ENCODE data around the gene CCDC91.
"Not testable (repeated sequence)": the region's sequence is repeated elsewhere in the genome, so short reads cannot be mapped to it uniquely, and the experiment has no call there.

CCDC91 gene

DNA sequence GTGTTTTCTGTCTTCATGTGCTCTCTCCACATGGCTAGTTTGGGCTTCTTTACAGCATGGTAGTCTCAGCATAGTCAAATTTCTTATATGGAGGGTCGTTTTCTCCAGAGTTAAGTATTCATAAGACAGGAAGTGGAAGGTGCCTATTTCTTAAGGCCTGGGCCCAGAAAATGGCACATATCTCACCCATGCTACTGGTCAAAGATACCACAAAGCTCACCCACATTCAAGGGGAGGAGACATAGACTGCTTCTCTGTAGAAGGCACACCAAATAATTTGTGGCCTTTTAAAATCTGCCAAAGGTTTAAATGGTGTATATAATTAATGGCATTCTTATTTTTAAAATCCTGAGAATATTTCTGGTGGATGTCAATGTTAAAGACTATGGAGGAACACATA lies 44.8 kb downstream of the CCDC91 start:
- no peak for DNase-seq

DNA sequence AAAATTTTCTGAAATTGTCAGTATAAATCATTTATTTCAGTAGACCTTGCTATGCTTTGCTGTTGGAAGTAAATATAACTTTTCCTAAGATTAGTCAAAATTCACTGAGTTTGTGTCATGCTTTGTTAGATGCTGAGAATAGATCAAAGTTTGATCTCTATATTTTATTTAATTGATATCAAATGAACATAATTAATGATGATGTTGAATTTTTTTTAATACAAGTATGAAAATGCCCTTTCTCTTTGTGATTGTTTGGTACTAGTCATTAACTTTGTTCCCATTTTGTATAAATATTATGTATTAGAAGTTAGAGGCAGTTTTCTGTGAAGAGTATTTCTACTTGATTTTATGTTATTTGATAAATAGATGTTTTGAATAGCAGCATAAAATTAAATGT lies 45.7 kb downstream of the CCDC91 start:
- no peak for DNase-seq

DNA sequence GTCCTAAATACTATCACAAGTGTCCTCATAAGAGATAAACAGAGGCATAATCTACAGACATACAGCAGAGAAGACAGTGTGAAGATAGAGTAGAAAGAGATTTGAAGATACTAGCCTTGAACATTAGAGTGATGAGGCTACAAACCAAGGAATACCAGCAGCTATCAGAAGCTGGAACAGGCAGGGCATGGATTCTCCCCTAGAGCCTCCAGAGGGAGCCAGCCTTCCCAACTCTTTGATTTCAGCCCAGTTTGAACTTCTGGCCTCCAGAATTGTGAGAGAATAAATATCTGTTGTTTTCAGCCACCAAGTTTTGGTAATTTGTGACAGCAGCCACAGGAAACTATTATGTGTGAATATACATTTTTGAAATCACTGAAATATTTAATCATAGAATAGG lies 47.2 kb downstream of the CCDC91 start:
- no peak for DNase-seq

DNA sequence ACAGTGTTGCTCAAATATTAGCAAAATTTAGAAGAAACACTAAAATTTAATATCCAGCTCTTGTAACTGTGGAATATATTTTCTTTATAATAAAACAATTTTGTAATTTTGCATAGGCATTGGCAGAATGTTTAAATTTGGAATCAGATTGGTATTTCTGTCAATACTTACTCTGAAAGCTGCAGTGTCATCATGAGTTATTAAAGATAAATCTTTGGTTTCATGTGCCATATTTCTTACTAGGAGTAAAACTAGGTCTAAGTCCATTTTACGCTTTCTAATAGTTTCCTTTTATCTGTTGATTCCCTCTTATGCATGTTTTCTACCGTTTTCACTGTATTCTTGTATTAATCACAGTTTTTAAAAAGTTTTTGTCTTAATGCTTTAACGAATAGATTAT lies 49.7 kb downstream of the CCDC91 start:
- DNase-seq, result no peak

DNA sequence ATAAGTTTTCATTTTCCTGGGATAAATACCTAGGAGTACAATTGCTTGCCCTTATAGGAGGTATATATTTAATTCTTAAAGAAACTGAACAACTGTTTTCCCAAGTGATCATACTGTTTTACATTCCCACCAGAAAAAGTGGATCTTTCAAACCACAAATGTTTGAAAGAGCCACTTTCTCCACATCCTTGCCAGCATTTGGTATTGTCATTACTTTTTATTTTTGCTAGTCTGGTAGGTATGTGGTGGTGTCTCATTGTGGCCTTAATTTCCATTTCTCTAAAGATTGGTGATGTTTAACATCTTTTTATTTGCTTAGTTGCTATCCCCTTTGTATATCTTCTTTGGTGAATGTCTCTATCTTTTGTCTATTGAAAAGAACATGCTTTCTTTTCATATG lies 50.6 kb downstream of the CCDC91 start:
- no peak for DNase-seq

DNA sequence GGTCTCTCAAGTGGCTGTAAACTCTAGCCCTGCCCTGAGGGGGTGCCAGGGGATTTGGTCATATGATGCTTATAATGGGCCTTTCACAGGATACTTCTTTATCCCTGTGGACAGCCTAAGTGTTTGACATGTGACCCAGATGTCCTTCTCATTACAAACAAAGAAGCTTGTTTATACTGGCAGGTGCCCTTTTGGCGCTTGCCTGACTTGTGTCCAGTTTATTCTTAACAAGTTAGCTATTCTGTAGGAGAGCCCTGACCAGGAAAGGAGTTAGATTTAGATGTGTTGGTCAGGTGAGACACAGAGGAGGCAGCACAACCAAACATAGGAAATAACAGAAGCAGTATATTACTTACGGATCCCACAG lies 51.9 kb downstream of the CCDC91 start:
- no peak for DNase-seq

DNA sequence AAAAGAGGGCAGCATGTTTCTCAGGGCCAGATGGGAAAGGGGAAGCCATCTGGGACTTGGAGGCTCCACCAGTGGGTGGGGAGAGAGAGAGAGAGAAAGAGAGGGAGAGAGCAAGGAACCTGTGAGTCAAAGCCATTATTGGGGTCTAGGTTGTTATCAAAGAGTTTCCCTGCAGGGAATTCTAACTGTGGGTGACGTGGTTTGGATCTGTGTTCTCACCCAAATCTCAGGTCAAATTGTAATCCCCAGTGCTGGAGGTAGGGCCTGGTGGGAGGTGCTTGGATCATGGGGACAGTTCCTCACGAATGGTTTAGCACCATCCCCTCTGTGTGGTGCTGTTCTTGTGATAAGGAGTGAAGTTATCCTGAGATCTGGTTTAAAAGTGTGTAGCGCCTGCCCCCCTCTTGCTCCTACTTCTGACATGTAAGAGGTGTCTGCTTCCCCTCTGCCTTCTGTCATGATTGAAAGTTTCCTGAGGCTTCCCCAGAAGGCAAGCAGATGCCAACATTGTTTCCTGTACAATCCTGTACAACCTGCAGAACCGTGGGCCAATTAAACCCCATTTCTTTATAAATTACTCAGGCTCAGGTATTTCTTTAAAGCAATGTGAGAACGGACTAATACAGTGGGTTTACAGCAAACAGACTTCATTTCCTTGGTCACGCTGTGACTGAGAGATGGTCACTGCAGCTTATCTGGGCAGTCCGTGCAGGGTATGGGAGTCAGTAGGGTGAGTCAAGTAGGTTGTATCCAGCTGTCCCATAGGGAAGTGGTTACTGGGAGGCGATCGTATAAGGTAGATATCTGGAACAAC lies 52.4 kb downstream of the CCDC91 start:
- no peak for DNase-seq

DNA sequence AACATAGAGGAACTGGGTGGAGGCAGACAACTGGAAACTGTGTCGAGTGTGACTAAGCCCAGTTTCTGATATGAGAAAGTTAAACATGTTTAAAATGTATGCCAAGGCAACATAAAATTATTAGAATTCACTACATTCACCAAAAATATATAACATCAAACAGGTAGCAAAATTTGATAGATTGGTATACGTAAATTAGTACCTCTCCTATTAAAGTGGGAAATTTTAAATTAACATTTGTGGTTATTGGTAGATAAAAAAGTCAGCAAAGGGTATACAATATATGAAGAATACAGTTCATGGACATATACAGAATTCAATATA lies 53.0 kb downstream of the CCDC91 start:
- DNase-seq, result no peak

DNA sequence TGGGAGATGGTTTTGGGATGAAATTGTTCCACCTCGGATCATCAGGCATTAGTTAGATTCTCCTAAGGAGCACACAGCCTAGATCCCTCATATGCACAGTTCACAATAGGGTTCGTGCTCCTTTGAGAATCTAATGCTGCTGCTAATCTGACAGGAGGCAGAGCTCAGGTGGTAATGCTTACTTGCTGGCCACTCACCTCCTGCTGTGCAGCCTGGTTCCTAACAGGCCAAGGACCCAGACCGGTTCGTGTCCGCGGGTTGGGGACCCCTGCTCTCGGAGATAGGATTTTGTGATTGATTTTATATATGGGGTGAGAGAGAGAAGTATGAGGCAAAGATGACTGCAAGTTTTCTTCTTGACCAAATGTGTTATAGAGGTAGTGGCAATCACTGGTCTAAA lies 57.5 kb downstream of the CCDC91 start:
- DNase-seq, result no peak

DNA sequence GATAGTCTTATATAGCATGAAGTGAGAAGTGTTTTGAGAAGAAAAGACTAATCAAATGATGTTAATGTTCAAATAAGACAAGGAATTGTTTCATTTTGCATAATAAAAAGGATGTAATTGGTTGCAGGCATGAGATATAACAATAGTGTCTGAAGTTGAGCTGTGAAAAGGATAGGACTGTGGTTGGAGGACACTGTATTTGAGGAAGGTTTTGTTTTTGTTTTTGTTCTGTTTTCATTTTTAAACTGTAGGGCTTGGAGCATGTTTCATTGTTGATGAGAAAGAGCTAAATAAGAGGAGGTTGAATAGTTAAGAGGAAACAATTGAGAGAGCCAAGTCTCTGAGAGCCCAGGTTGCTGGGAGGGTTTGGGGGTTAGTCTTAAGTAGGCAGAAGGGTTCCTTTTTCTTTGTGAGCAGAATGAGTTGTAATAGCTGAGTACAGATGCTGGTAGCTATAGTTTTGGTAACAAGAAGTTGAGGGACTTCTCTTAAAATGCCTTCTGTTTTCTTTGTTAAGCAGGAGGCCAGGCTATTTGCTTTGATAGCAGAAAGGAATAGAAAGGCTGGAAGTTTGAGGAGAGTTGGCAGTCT lies 58.4 kb downstream of the CCDC91 start:
- no peak for DNase-seq

DNA sequence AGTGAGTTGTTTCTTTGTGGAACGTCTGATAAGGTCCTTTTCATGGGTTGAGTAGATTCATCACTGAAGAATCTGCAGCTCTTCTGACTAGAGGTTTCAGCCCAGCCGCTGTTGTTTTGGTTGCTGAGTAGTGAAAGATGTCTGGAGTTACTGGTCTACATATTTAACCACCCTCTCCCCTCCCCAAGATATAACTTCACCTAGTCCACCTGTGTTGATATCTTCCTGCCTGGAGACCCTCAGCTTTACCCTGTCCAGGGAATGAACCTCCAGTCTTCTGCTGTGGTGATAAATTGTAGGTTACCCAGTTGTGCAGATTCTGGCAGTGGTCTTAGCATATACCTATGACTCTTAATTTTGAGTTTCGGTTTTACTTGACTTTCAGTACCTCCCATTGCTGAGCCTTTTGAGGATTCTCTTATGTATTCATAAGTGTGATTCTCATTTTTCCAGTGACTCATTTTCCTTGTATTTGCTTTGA lies 62.9 kb downstream of the CCDC91 start:
- DNase-seq, result peak; percentile 14 to 37

DNA sequence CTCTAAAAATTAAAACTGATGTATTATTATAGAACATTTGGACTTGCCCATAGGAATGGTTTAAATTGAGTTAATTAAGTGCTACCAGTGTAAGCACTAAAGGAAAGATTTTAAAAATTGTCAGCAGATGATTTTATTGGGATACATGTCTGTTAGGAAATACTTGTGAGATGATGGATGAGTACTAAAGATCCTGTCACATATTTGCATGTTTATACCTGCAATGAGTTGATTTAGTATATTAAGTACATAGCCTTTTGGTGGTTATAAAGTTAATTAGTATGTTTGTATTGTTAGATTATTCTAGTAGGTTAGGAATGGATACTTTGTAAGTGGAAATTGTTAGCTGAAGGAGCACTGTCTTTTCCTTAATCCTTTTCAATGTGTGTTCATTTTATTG lies 67.2 kb downstream of the CCDC91 start:
- no peak for DNase-seq

DNA sequence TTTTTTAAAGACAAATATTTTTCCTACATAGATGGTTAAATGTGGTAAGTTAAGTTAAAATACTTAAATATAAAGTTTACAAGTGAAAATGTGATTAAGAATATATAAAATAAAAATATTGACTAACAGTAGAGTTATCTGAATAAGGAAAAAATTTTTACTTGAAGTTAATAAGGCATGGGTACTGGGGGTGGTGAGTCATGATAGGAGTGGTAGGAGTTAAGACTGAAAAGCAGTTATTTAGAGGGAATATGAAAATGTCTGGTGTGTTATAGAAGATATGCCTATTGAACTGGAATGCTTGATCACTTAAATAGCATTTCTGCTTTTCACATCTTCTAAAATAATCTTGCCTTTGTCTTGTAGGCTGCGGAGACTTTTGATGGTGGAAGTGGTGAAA lies 68.7 kb downstream of the CCDC91 start:
- no peak for DNase-seq

DNA sequence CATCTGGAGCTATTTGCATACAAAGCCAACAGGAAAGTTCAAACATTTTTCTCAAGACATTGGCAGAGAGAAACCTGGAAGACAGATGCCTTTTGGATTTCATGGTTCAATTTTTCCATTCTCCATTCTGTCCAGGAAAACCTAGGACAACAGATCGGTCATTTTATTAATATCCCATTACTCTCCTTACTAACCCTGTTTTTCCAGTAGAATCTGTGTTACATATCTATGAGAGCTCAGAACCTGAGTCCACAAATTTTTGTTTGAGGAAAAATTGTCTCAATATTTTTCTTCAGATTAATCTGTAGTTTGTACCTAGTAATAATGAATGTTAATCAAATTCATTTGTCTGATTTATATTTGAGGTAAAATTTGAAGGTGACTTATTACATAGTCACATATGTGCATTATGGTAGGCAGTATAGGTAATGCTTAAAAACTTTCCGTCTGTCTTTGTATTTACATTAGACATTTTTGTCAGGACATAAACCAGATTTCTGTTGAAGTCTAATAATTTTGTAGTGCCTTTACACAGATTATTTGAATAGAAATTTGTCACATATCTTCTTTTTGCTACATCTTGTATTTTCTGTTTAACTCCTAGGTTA lies 75.3 kb downstream of the CCDC91 start:
- no peak for DNase-seq

DNA sequence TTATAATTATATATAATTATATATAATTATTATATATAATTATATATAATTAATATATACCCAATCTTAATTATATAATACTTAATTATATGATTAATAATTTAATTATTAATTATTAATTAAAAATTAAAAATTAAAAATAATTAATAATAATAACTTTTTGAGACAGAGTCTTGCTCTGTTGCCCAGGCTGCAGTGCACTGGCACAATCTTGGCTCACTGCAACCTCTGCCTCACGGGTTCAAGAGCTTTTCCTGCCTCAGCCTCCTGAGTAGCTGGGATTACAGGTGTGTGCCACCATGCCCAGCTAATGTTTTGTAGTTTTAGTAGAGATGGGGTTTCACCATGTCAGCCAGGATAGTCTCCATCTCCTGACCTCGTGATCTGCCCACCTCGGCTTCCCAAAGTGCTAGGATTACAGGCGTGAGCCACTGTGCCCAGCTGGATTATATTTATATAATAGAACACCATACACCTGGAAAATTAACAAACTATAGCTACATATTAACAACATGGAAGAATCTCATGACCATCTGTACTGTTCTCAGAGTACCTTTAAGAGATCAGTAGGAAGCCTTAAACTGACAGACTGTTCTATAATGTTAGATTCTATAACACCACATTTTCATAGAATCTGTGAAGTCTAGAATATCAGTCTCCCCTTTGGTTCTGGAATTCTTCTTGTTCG lies 77.8 kb downstream of the CCDC91 start:
- DNase-seq, result not testable (repeated sequence)

DNA sequence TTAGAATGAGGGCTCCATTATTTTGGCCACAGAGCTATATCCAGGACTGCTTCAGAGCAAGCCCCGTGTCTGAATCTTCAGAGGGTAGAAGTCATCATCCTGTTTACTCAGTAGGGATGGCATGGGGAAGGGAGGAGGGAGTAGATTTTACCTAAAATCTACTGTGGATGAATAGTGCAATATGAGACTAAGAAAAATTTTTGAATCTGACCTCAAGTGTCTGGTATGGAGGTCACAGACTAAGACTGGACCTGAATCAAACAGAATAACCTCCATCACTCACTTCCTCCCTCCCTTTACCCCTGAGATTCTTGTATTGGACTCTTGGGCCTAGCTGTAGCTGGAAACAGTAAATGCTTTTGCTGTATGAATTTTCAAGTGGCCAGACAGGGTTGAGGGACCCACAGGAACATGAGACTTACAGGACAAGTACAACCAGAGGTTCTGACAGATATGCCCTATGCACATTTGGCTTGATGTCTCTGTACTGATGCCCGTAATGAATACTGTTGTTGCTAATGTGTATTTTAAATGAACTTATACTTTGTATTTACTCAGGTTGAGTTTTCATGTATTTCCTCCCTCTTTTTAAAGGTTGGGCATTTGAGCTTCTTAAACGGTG lies 78.5 kb downstream of the CCDC91 start:
- DNase-seq, result no peak

DNA sequence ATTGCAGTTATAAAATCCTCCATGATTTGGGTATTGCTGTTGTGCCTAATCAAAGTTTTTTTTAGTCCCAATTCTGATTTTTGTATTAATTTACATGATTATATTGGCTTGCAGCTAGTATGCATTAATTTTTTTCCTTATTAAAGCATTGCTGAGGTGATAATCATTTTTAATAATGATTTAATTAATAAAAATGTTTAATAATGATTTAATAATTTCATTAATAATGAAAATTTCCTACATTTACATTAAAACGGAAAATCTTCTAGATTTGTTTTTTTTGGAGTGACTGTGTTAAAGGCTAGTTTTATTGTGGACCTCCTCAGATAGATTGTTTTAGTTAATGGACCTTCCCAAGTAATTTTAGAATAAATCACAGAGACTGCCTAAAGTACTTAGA lies 79.6 kb downstream of the CCDC91 start:
- DNase-seq, result no peak

DNA sequence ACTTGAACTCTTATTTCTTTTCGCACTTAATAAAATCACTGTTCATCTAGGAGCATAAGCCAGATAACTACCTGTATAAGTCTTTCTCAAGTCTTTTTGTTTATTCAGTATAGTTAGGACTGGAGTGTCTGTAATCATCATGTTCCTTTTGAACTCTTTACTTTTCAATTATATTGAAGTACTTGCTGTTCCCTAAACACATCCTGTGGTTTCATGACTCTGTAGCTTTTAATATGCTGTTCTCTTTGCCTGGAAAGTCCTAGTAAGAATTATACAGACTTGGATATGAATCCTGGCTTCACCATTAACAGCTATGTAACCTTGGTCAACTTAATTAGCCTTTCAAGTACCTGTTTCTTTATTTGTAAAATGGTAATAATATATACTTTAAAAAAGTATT lies 88.2 kb downstream of the CCDC91 start:
- no peak for DNase-seq

DNA sequence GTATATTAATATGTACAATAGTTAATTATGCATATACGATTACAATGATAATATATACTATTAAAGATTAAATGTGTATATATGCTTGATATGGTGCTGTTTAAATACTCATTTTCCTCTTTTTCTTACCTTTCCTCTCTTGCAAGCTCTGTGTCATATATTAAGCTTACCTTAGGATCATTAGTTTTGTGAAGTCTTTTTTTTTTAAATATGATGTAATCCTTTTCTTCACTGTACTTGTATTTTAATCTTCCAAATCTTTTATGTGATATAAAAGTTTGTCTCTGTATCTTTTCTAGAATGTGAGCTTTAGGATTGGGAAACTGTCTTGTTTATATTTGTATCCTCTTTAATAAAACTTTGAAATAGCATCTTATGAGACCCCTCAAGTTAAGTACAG lies 88.7 kb downstream of the CCDC91 start:
- no peak for DNase-seq

DNA sequence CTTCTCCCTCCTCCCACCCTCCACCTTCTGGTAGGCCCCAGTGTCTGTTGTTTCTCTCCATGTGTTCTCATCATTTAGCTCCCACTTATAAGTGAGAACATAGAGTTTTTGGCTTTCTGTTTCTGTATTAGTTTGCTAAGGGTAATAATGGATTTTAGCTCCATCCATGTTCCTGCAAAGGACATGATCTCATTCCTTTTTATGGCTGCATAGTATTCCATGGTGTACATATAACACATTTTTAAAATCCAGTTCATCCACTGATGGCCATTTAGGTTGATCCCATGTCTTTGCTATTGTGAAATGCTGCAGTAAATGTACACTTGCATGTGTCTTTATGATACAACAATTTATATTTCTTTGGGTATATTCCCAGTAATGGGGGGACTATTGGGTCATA lies 96.1 kb downstream of the CCDC91 start:
- DNase-seq, result no peak

DNA sequence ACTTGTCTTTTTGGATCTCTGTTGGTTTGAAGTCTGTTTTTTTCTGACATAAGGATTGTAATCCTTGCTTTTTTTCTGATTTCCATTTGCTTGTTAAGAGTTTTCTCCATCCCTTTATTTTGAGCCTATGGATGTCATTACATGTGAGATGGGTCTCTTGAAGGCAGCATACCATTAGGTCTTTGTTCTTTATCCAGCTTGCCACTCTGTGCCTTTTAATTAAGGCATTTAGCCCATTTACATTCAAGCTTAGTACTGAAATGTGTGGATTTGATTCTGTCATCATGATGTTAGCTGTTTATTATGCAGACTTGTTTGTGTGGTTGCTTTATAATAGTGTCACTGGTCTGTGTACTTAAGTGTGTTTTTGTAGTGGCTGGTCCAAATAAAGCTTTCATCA lies 100.0 kb downstream of the CCDC91 start:
- no peak for DNase-seq

DNA sequence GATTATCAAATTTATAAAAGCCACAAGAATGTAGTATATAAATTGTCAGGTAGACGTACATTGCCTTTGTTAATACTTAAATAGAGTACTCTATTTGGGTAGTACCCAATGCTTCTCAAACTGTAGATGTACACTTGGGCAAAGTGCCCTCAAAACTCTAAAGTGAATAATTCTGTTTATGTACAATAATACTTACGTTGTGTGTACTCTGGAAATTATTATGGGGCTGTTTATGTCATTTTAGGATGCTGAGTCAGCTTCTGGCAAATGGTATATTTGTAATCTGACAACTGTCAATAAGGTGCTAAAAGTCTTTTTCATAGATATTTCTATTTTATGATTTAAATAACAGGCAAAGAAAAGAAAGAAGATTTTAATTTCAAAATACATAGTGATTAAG lies 102.4 kb downstream of the CCDC91 start:
- DNase-seq, result no peak

DNA sequence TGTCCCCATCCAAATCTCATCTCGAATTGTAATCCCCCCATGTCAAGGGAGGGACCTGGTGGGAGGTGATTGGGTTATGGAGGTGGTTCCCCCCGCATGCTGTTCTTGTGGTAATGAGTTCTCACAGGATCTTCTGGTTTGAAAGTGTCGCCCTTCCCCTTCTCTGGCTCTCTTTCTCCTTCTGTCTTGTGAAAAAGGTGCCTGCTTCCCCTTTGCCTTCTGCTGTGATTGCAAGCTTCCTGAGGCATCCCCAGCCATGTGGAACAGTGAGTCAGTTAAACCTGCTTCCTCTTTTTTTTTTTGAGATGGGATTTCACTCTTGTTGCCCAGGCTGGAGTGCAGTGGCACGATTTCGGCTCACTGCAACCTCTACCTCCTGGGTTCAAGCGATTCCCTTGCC lies 104.0 kb downstream of the CCDC91 start:
- DNase-seq, result no peak

DNA sequence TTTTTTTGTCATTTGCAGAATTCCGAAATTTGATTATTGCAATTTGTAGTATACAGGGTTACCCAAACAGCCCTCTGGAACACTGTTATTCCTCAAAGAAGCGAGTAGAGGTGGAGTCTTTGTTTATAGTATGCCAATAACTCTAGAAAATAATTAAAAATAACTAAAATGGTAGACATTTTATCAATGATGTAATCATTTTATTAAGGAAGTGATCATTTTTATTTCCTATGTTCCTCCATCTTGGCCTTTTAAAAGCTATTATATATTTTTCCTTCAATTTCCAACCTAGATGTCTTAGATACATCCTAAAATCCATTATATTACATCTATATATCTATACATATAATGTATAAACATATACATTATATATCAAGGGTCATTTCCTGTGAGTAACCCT lies 106.0 kb downstream of the CCDC91 start:
- no peak for DNase-seq

Data from stimulated activated CD4-positive, alpha-beta T cell treated with anti-CD3 and anti-CD28 coated beads, Interleukin-2, amount 100 ng/mL, for 48 hours (primary cell).